Measurements from ENCODE around the gene AHDC1. TPM values are rescaled to one million over a fixed set of nuclear protein-coding genes. Genes with fewer than 3 reads are reported as not detected.
"Not testable (repeated sequence)": the region's sequence is repeated elsewhere in the genome, so short reads cannot be mapped to it uniquely, and the experiment has no call there.

Gene AHDC1
- total RNA-seq, 4 donors from 2014 or later: 26.4 to 39.9 (median 34.6) TPM

GRCh38 chr1:27632387-27633297 is 28.7 kb upstream of the AHDC1 start:
- DNase-seq (ENCODE audit: low spot score in 2 of 2): no peak
- peak overlapping the region in 1 of 4 donors; percentile 59 for H3K4me3 ChIP-seq
- peaks cover 0 to 9% of the 10 kb centered on the region in 2 donors for H3K27me3 ChIP-seq
- H3K27ac ChIP-seq: peak overlapping the region in 3 of 4 donors; percentile 68 to 78 (median 78)
- TF ChIP-seq, protein P1, sequence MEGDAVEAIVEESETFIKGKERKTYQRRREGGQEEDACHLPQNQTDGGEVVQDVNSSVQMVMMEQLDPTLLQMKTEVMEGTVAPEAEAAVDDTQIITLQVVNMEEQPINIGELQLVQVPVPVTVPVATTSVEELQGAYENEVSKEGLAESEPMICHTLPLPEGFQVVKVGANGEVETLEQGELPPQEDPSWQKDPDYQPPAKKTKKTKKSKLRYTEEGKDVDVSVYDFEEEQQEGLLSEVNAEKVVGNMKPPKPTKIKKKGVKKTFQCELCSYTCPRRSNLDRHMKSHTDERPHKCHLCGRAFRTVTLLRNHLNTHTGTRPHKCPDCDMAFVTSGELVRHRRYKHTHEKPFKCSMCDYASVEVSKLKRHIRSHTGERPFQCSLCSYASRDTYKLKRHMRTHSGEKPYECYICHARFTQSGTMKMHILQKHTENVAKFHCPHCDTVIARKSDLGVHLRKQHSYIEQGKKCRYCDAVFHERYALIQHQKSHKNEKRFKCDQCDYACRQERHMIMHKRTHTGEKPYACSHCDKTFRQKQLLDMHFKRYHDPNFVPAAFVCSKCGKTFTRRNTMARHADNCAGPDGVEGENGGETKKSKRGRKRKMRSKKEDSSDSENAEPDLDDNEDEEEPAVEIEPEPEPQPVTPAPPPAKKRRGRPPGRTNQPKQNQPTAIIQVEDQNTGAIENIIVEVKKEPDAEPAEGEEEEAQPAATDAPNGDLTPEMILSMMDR (IDR thresholded peaks at IDR 0.05): no peak
- TF ChIP-seq POLR2A (IDR thresholded peaks at IDR 0.05) (no peak), EP300 (IDR thresholded peaks at IDR 0.05) (no peak)
- no peaks in the 10 kb centered on the region for H3K36me3 ChIP-seq
- WGBS, 2 donors: 67 to 74% methylated on average over 14 of the region's 14 CpGs
- H3K9me3 ChIP-seq: no peaks in the 10 kb centered on the region
- H3K4me1 ChIP-seq: peaks cover 0 to 59% (median 27%) of the 10 kb centered on the region in 4 donors

GRCh38 chr1:27630859-27631491 is 27.0 kb upstream of the AHDC1 start:
- Histone ChIP-seq H3K36me3 (no peaks in the 10 kb centered on the region), H3K9me3 (no peaks in the 10 kb centered on the region), H3K4me3 (no peak overlapping the region), H3K4me1 (peaks cover 0 to 66% (median 29%) of the 10 kb centered on the region in 4 donors), H3K27me3 (peaks cover 0 to 9% of the 10 kb centered on the region in 2 donors), H3K27ac (peak overlapping the region; percentile 36 to 78 (median 73))
- WGBS, 2 donors: 46 to 49% methylated on average over 5 of the region's 5 CpGs
- TF ChIP-seq EP300 (IDR thresholded peaks at IDR 0.05): peak in 1 of 2 donors; percentile 64
- TF ChIP-seq, protein P1 (IDR thresholded peaks at IDR 0.05): no peak
- TF ChIP-seq POLR2A (IDR thresholded peaks at IDR 0.05): no peak
- DNase-seq (ENCODE audit: low spot score in 2 of 2): peak in 1 of 2 donors; percentile 43

DNA sequence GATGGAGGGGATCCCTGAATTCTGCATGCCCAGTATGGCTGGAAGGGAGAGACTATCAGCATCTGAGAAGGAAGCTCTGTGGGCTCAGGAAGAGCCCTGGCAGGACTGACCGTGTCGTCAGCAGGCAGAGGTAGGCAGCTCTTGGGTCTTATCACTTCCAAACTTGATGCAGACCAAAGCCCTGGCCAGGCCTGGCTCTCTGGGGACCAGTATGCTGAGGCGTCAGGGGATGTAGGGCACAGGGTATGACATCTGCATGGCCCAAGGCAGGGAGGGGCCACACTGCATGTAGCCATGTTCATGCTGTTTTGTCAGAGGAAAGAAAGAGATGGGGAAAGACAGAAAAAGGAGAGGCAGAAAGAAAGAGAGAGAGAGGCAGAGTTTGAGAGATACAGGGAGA is 24.8 kb upstream of the AHDC1 start:
- Histone ChIP-seq H3K4me1 (peaks cover 0 to 55% (median 26%) of the 10 kb centered on the region in 4 donors), H3K27ac (peak overlapping the region in 2 of 4 donors; percentile 53 to 71), H3K9me3 (no peaks in the 10 kb centered on the region), H3K4me3 (no peak overlapping the region), H3K27me3 (peaks cover 0 to 6% of the 10 kb centered on the region in 2 donors), H3K36me3 (no peaks in the 10 kb centered on the region)
- TF ChIP-seq EP300 (IDR thresholded peaks at IDR 0.05) (no peak), POLR2A (IDR thresholded peaks at IDR 0.05) (no peak)
- TF ChIP-seq, protein P1 (IDR thresholded peaks at IDR 0.05): no peak
- 48 to 77% methylated on average over 3 of the region's 3 CpGs for whole genome bisulfite sequencing, 2 donors
- DNase-seq (ENCODE audit: low spot score in 2 of 2): no peak

- H3K4me1 ChIP-seq: peaks cover 0 to 46% (median 21%) of the 10 kb centered on the region in 4 donors
- not testable (repeated sequence) for H3K27ac ChIP-seq; DNase-seq (ENCODE audit: low spot score in 2 of 2); H3K9me3 ChIP-seq; H3K36me3 ChIP-seq; H3K4me3 ChIP-seq; H3K27me3 ChIP-seq
- 94 to 96% methylated on average over 4 of the region's 4 CpGs for WGBS, 2 donors
Measured at GRCh38 chr1:27627733-27628132, 23.8 kb upstream of the AHDC1 start.

DNA sequence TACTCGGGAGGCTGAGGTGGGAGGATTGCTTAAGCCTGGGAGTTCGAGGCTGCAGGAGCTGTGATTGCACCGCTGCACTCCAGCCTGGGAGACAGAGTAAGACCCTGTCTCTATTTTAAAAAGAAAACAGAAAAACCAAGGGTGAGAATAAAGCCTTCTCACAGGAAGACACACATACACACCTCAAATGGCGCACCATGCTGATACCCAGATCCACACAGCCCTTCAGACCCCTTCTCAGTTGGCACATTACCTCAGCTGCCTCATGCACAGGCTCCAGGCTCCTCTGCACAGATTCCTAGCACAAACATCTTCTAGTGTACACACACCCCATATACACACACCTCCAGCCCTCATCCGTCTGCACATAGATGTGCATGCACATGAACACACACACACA is 23.1 kb upstream of the AHDC1 start:
- Histone ChIP-seq H3K36me3 (no peaks in the 10 kb centered on the region), H3K4me3 (no peak overlapping the region), H3K27me3 (no peaks in the 10 kb centered on the region), H3K27ac (no peak overlapping the region), H3K9me3 (no peaks in the 10 kb centered on the region), H3K4me1 (peaks cover 0 to 39% (median 20%) of the 10 kb centered on the region in 4 donors)
- DNase-seq (ENCODE audit: low spot score in 2 of 2): no peak
- WGBS, 2 donors: 89 to 97% methylated on average over 5 of the region's 5 CpGs
- TF ChIP-seq, protein P1 (IDR thresholded peaks at IDR 0.05): no peak
- TF ChIP-seq POLR2A (IDR thresholded peaks at IDR 0.05) (no peak), EP300 (IDR thresholded peaks at IDR 0.05) (no peak)
